ENCODE measurements around the gene LIF. TPM values are rescaled to one million over a fixed set of nuclear protein-coding genes. Genes with fewer than 3 reads are reported as not detected.
A peak's percentile ranks its signal among the peaks of the same experiment; 100 is the strongest.

Gene LIF
- total RNA-seq, 1 experiment from 2014 or later: 35.7 TPM

GRCh38 chr22:30268331-30268730 lies 21.8 kb upstream of the LIF start:
- in situ Hi-C loops (cut with HindIII; ENCODE audit: low pct_unique_long_range_greater_than_20kb, low sequenced_read_pairs): no loop called here
- DNase-seq (ENCODE audit: low read depth): no peak

GRCh38 chr22:30267382-30268302 lies 21.1 kb upstream of the LIF start:
- in situ Hi-C loops (cut with HindIII; ENCODE audit: low pct_unique_long_range_greater_than_20kb, low sequenced_read_pairs): no loop called here

GRCh38 chr22:30266445-30267381 lies 20.2 kb upstream of the LIF start, which contains the start of gene OSM:
TSS of gene OSM (minus strand) at chr22:30266851. CDS start at chr22:30266799, 52 bp downstream.
- DNase-seq (ENCODE audit: low read depth): no peak
- in situ Hi-C loops (cut with HindIII; ENCODE audit: low pct_unique_long_range_greater_than_20kb, low sequenced_read_pairs): no loop called here

More at GRCh38 chr22:30267382-30268302, 21.1 kb upstream of the LIF start:
- no peak for DNase-seq (ENCODE audit: low read depth)

GRCh38 chr22:30265823-30266444 lies 19.4 kb upstream of the LIF start:
- no peak for DNase-seq (ENCODE audit: low read depth)
- in situ Hi-C loops (cut with HindIII; ENCODE audit: low pct_unique_long_range_greater_than_20kb, low sequenced_read_pairs): no loop called here

GRCh38 chr22:30265131-30265720 lies 18.7 kb upstream of the LIF start:
- no peak for DNase-seq (ENCODE audit: low read depth)
- in situ Hi-C loops (cut with HindIII; ENCODE audit: low pct_unique_long_range_greater_than_20kb, low sequenced_read_pairs): no loop called here

GRCh38 chr22:30263883-30264282 lies 17.3 kb upstream of the LIF start:
- DNase-seq (ENCODE audit: low read depth): no peak
- in situ Hi-C loops (cut with HindIII; ENCODE audit: low pct_unique_long_range_greater_than_20kb, low sequenced_read_pairs): no loop called here

- in situ Hi-C loops (cut with HindIII; ENCODE audit: low pct_unique_long_range_greater_than_20kb, low sequenced_read_pairs): no loop called here
- DNase-seq (ENCODE audit: low read depth): peak; percentile 70
These were observed 16.6 kb upstream of the LIF start for GRCh38 chr22:30262917-30263741.

- in situ Hi-C loops (cut with HindIII; ENCODE audit: low pct_unique_long_range_greater_than_20kb, low sequenced_read_pairs): no loop called here
- DNase-seq (ENCODE audit: low read depth): no peak
These were observed 15.6 kb upstream of the LIF start for GRCh38 chr22:30262112-30262511.

- in situ Hi-C loops (cut with HindIII; ENCODE audit: low pct_unique_long_range_greater_than_20kb, low sequenced_read_pairs): no loop called here
- DNase-seq (ENCODE audit: low read depth): peak; percentile 95
These were observed 14.6 kb upstream of the LIF start for GRCh38 chr22:30261134-30261533.

- in situ Hi-C loops (cut with HindIII; ENCODE audit: low pct_unique_long_range_greater_than_20kb, low sequenced_read_pairs): no loop called here
- no peak for DNase-seq (ENCODE audit: low read depth)
These were observed 14.1 kb upstream of the LIF start for GRCh38 chr22:30260682-30261081.

GRCh38 chr22:30260276-30260675 lies 13.7 kb upstream of the LIF start:
- in situ Hi-C loops (cut with HindIII; ENCODE audit: low pct_unique_long_range_greater_than_20kb, low sequenced_read_pairs): no loop called here

GRCh38 chr22:30254314-30254713 lies 7.8 kb upstream of the LIF start:
- DNase-seq (ENCODE audit: low read depth): peak; percentile 55
- in situ Hi-C loops (cut with HindIII; ENCODE audit: low pct_unique_long_range_greater_than_20kb, low sequenced_read_pairs): no loop called here

More at GRCh38 chr22:30260276-30260675, 13.7 kb upstream of the LIF start:
- DNase-seq (ENCODE audit: low read depth): no peak

GRCh38 chr22:30253205-30253852 lies 6.8 kb upstream of the LIF start:
- in situ Hi-C loops (cut with HindIII; ENCODE audit: low pct_unique_long_range_greater_than_20kb, low sequenced_read_pairs): no loop called here
- DNase-seq (ENCODE audit: low read depth): peak; percentile 95

GRCh38 chr22:30252411-30253204 lies 6.0 kb upstream of the LIF start:
- DNase-seq (ENCODE audit: low read depth): peak; percentile 71

GRCh38 chr22:30251711-30252110 lies 5.2 kb upstream of the LIF start:
- peak; percentile 77 for DNase-seq (ENCODE audit: low read depth)
- in situ Hi-C loops (cut with HindIII; ENCODE audit: low pct_unique_long_range_greater_than_20kb, low sequenced_read_pairs): no loop called here

More at GRCh38 chr22:30252411-30253204, 6.0 kb upstream of the LIF start:
- in situ Hi-C loops (cut with HindIII; ENCODE audit: low pct_unique_long_range_greater_than_20kb, low sequenced_read_pairs): no loop called here

GRCh38 chr22:30250661-30251267 lies 4.2 kb upstream of the LIF start:
- in situ Hi-C loops (cut with HindIII; ENCODE audit: low pct_unique_long_range_greater_than_20kb, low sequenced_read_pairs): no loop called here
- DNase-seq (ENCODE audit: low read depth): peak; percentile 94

Data from Caki2 (cell line).